ENCODE data around the gene TMEM170B.
A peak's percentile ranks its signal among the peaks of the same experiment; 100 is the strongest.

The TMEM170B gene

DNA sequence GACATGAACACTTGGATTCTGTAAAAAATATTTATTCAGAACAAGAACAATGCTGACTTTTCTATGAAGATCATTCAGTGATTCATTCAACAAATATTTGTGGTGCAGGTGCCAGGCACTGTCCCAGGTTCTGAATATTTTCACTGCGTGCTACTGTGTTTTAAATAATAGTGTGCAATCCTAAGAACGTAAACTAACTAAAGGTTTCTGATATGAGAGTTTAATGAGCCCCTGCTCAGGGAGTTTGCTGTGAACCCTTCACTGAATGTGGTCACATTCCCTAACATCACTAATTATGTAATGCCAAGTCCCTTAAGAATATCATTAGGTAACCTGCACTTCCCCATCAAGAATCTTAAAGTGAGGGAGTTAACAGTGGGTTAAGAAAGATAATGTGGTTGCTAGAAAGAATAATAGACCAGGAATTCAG is 1.7 kb upstream of the TMEM170B start:
- no peaks in the 10 kb centered on the region for H3K36me3 ChIP-seq (ENCODE audit: insufficient read depth, low read length)
- no peaks in the 10 kb centered on the region for H3K27me3 ChIP-seq (ENCODE audit: insufficient read depth, low read length, poor library complexity, severe bottlenecking)
- no peak for TF ChIP-seq CTCF (conservative IDR thresholded peaks at IDR 0.05; ENCODE audit: low read length)
- no peak for TF ChIP-seq EZH2phosphoT487 (IDR thresholded peaks at IDR 0.05; ENCODE audit: borderline replicate concordance)
- no peaks in the 10 kb centered on the region for H3K9me3 ChIP-seq (ENCODE audit: insufficient read depth, low read depth, low read length)
- H3K4me3 ChIP-seq (ENCODE audit: low read length, poor library complexity, severe bottlenecking) = no peak overlapping the region
- no peak overlapping the region for H2AFZ ChIP-seq (ENCODE audit: low read length)
- no peaks in the 10 kb centered on the region for H3F3A ChIP-seq (ENCODE audit: low read depth)
- no peak overlapping the region for H3K4me2 ChIP-seq (ENCODE audit: low read depth, low read length, poor library complexity, severe bottlenecking)
- H4K20me1 ChIP-seq (ENCODE audit: insufficient read depth, low read length, poor library complexity, severe bottlenecking) = peaks cover 25% of the 10 kb centered on the region
- H3K79me2 ChIP-seq (ENCODE audit: insufficient read depth, low read length) = peaks cover 31% of the 10 kb centered on the region
- no peaks in the 10 kb centered on the region for H3K9me2 ChIP-seq (replicated peaks; ENCODE audit: low read depth, low read length)
- H3K9ac ChIP-seq (ENCODE audit: low read depth, low read length, poor library complexity, severe bottlenecking) = no peak overlapping the region
- peaks cover 29% of the 10 kb centered on the region for H3K4me1 ChIP-seq (ENCODE audit: insufficient read depth, low read length, poor library complexity, severe bottlenecking)

GRCh38 chr6:11536795-11537194 is 754 bp upstream of the TMEM170B start:
- Histone ChIP-seq H3K4me1 (ENCODE audit: insufficient read depth, low read length, poor library complexity, severe bottlenecking) (peaks cover 38% of the 10 kb centered on the region), H3K79me2 (ENCODE audit: insufficient read depth, low read length) (peaks cover 38% of the 10 kb centered on the region), H4K20me1 (ENCODE audit: insufficient read depth, low read length, poor library complexity, severe bottlenecking) (peaks cover 33% of the 10 kb centered on the region), H3K4me2 (ENCODE audit: low read depth, low read length, poor library complexity, severe bottlenecking) (peak overlapping the region; percentile 88), H3K4me3 (ENCODE audit: low read length, poor library complexity, severe bottlenecking) (peak overlapping the region; percentile 82), H3K27me3 (ENCODE audit: insufficient read depth, low read length, poor library complexity, severe bottlenecking) (no peaks in the 10 kb centered on the region), H3K9me2 (replicated peaks; ENCODE audit: low read depth, low read length) (no peaks in the 10 kb centered on the region), H3K9me3 (ENCODE audit: insufficient read depth, low read depth, low read length) (no peaks in the 10 kb centered on the region), H2AFZ (ENCODE audit: low read length) (peak overlapping the region; percentile 84), H3K36me3 (ENCODE audit: insufficient read depth, low read length) (no peaks in the 10 kb centered on the region), H3K9ac (ENCODE audit: low read depth, low read length, poor library complexity, severe bottlenecking) (peak overlapping the region; percentile 63), H3F3A (ENCODE audit: low read depth) (no peaks in the 10 kb centered on the region)
- TF ChIP-seq EZH2phosphoT487 (IDR thresholded peaks at IDR 0.05; ENCODE audit: borderline replicate concordance) = no peak

- Histone ChIP-seq H3K9me3 (ENCODE audit: insufficient read depth, low read depth, low read length) (no peaks in the 10 kb centered on the region), H3K27me3 (ENCODE audit: insufficient read depth, low read length, poor library complexity, severe bottlenecking) (no peaks in the 10 kb centered on the region), H3K79me2 (ENCODE audit: insufficient read depth, low read length) (peaks cover 51% of the 10 kb centered on the region), H3K4me1 (ENCODE audit: insufficient read depth, low read length, poor library complexity, severe bottlenecking) (peaks cover 50% of the 10 kb centered on the region), H3F3A (ENCODE audit: low read depth) (no peaks in the 10 kb centered on the region), H3K9ac (ENCODE audit: low read depth, low read length, poor library complexity, severe bottlenecking) (peak overlapping the region; percentile 79), H2AFZ (ENCODE audit: low read length) (peak overlapping the region; percentile 86), H4K20me1 (ENCODE audit: insufficient read depth, low read length, poor library complexity, severe bottlenecking) (peaks cover 46% of the 10 kb centered on the region), H3K4me2 (ENCODE audit: low read depth, low read length, poor library complexity, severe bottlenecking) (peak overlapping the region; percentile 89), H3K4me3 (ENCODE audit: low read length, poor library complexity, severe bottlenecking) (peak overlapping the region; percentile 82), H3K36me3 (ENCODE audit: insufficient read depth, low read length) (no peaks in the 10 kb centered on the region), H3K9me2 (replicated peaks; ENCODE audit: low read depth, low read length) (no peaks in the 10 kb centered on the region)
- TF ChIP-seq EZH2phosphoT487 (IDR thresholded peaks at IDR 0.05; ENCODE audit: borderline replicate concordance) = no peak
- TF ChIP-seq CTCF (conservative IDR thresholded peaks at IDR 0.05; ENCODE audit: low read length) = no peak
Measured at GRCh38 chr6:11538052-11538818, 686 bp downstream of the TMEM170B start.

Measured in Loucy (cell line).